ENCODE results near the gene SHOC1.
"Not testable (repeated sequence)": the region's sequence is repeated elsewhere in the genome, so short reads cannot be mapped to it uniquely, and the experiment has no call there.

The SHOC1 gene

DNA sequence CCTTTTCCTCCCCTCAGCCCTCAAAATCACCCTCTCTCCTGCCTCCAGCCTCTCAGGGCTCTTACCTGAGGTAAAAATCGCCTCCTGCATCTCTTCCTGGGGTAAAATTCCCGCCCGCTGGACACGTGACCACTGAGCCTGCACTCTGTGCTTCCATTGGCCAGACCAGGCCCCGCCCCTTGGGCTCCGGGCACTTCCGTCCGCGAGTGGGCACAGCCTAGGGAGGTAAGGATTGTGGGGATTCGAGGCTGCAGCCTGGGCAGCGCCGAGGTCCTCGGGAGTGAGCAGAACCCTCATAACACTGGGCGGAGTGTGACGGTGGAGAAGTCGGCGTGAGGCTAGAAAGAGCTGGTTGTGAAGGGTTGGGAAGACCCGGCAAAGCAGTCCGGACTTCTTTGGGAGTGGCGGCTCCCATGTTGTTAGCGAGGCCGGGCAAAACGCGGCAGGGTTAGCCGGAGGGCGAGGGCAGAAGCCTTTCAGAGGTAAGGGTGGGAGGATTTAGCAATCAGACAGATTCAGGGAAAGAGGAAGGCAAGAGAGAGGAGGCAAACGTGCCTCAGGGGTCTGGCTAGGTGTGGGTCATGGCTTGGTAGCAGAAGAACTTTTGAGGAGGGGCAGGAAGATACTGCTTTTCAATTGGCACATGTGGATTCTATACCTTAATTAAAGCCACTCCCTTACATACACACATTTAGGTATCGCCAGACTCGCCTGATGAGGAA is at the start of gene SHOC1:
Gene SHOC1 (minus strand): TSS at position 103 of the 722 bp plus-strand sequence. CDS start 3,519 bp downstream, outside the sequence.
- DNase-seq, result no peak

GRCh38 chr9:111843971-111844370 is 49.2 kb upstream of the SHOC1 start:
- no peak for DNase-seq

- DNase-seq, result no peak
Measured at GRCh38 chr9:111842313-111842712, 47.6 kb upstream of the SHOC1 start.

- DNase-seq, result no peak
Measured at GRCh38 chr9:111840442-111840841, 45.7 kb upstream of the SHOC1 start.

GRCh38 chr9:111839987-111840386 is 45.2 kb upstream of the SHOC1 start:
- DNase-seq, result no peak

DNA sequence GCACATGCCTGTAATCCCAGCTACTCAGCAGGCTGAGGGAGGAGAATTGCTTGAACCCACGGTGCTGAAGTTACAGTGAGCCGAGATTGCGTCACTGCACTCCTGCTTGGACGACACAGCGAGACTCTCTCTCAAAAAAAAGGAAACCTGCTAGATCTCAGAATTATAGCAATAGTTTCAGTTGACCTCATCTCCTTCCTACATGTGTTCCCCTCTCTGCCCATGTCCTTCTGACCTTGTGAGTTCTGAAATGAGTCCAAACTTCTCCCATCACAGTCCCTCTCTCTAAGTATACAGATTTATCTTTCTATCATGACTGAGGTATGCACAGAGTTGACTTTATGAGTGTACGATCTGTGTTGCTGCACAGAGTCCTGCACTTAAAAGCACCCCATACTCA is 44.6 kb upstream of the SHOC1 start:
- DNase-seq, result no peak

DNA sequence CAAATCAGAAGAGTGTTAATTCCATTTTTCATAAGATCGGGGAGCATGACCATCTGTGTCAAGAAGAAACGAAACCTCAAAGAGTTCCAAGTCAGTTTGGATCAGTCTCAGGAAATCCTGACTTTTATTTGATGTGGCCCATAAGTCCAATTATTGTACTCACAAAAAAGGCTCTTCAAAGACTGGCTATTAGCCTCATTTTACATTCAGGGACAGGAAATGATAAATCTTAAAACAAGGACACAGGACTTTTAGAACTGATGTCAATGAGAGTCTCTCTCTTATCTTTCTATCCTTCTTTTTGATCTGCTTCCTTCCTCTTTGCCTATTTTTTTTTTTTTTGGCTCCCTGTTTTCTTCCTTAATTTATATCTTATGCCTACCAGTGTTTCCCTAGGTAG is 43.7 kb upstream of the SHOC1 start:
- no peak for DNase-seq

- DNase-seq, result no peak
Measured at GRCh38 chr9:111836311-111836710, 41.6 kb upstream of the SHOC1 start.

- no peak for DNase-seq
Measured at GRCh38 chr9:111833941-111834340, 39.2 kb upstream of the SHOC1 start.

DNA sequence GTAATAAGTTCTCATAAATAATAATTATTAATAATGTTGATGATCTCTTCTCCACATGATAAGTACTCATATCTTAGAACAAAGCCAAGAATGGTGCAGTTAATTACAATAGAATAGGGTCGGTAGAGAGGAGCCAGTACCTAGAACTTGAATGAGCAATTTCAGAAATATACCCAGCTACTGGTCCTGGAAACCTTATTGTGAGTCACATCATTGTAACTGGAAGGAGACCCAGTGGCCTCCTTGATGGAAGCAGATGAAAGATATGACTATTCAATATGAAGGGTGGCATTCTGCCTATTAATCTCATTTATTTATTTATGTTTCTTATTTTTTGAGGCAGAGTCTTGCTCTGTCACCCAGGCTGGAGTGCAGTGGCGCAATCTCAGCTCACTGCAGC is 37.7 kb upstream of the SHOC1 start:
- no peak for DNase-seq

- no peak for DNase-seq
Measured at GRCh38 chr9:111831371-111832108, 36.8 kb upstream of the SHOC1 start.

DNA sequence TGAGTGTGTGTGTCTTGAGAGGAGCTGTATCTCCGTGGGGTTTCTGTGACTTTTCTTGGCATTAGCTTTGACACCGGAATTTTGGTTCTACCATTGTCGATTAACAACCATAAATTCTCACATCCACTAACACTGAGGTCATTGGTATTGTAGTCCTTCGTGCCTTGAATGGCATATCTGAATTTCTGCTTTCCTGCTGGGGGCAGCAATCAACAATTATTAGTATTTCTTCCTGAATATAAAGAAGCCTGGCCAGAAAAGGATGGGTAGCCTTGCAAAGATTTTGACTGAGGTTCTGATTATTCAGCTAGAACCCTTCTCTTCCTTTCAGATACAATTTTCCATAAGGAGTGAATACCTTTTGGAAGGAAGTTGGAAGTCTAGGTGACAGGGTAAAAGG is 33.5 kb upstream of the SHOC1 start:
- no peak for DNase-seq

DNA sequence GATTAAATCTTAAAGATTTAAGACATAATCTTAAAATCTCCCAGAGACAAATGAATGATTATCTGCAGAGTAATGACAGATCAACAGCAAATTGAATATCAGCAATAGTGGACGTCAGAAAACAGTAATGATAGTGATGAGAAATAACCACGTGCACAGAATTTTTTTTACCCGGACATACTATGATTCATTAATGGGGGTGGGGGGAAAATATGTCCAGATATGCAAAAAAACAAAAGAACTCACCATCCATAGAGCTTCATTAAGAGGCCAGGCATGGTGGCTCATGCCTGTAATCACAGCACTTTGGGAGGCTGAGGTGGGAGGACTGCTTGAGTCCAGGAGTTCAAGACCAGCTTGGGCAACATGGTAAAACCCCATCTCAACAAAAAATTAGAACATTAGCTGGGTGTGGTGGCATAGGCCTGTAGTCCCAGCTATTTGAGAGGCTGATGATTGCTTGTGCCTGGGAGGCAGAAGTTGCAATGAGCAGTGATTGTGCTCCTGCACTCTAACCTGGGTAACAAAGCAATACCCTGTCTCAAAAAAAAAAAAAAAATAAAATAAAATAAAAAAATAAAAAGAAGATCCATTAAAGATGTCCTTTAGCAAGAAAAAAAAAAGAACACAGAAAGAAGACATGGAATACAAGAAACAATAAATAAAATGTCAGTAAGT is 30.9 kb upstream of the SHOC1 start:
- DNase-seq, result no peak

GRCh38 chr9:111821006-111821528 is 26.3 kb upstream of the SHOC1 start:
- no peak for DNase-seq

DNA sequence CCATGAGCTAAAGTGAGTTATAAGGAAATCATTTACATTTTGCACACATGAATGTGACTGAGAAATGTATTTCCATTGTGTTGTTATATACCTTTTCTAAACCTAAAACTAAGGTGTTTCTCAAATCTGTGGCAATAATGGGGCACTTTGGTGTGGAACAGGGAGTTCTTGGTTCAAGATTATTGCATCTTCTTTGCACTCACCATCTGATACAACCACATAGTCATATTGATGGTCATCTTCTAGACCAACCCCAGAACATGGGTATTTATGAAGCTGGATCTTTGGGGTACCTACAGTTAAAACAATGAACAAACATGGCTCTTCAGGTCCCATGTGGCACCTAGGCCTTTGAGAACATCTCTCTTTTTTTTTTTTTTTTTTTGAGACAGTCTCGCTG is 24.6 kb upstream of the SHOC1 start:
- DNase-seq, result no peak

DNA sequence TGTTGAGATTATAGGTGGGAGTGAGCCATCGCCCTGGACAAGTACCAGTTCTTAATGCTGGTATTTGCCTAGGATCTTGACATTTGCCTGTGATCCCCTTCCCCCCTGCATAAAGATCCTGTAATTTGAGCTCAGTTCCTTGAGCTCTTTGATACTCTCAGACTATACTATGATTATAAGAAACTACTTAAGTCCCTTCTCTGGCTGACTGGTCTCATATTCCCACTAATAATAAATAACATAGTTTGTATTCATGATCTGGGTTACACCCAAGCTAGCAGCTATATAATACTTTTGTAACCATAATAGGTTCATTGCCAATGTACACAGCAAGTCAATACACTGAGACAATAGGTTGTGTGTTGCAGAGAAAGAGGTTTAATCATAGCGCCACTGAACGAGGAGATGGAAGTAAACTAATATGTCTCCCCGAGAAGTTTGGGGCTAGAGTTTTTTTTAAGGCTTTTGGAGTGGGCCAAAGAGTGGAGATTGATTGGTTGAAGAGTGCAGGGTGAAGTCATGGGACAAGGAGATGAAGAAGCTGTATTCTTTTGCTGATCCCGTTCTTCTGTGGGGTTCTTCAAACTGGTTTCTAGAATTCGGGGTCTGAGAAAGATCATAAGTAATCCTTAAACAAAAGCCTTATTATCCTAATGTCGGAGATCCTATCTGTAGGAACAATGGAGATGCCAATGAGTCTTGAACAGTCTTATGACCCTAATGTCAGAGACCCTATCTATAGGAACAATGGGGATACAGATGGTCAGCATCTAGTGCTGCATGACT is 20.7 kb upstream of the SHOC1 start:
- DNase-seq, result no peak

DNA sequence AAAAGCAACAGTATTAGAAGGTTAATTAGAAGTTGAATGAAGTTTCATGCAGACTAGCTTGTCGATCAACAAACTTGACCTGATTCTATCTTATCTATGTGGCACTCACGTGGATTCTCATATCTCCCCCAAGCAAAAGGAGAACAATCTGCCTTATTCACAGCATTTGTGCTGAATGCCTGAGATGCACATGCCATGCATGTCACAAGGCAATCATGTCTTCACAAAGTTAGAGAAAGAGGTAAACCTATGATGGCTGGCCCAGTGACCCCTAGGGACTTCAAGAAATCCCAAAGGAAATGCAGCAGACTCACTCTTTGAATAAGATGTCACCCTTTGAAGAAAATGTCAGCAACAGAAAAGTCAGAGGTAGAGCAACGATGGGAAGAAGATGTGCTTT is 17.6 kb upstream of the SHOC1 start:
- DNase-seq, result no peak

- no peak for DNase-seq
Measured at GRCh38 chr9:111810908-111811307, 16.2 kb upstream of the SHOC1 start.

- not testable (repeated sequence) for DNase-seq
Measured at GRCh38 chr9:111810415-111810814, 15.7 kb upstream of the SHOC1 start.

DNA sequence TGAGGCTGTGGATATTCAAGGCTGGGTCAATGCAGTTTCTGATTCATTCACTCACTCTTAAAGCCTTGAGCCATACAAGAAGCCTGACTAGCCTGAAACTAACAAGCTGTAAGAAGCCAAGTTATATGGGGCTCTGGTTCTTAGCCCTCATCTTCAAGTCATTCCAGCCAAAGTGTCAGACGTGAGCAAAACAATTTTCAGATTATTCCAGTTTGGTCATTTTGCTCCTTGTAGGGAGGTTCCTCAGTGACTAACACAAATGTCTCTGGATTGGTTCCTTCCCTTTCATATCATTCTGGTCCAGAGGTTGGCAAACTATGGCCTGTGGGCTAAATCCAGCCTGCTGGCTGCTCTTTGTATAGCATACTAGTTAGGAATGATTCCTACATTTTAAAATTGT is 12.5 kb upstream of the SHOC1 start:
- DNase-seq, result no peak

GRCh38 chr9:111806259-111806658 is 11.5 kb upstream of the SHOC1 start:
- no peak for DNase-seq

DNA sequence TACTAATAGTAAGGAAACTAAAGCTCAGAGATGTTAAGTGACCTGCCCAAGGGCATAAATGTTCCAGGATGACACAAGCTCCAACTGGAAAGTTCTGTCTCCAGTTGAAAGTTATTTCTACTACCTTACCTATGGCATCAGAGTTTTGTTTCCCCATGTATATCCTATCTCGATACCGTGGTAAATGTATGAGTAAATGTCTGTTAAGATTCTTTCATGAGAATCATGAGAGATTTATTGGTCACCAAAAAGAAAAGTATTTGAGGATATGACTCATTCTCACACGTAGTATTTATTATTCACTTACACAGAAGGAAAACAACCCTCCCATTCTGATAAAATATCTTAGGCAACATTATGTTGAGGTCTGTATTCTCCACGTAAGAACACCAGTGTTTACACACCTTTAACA is 11.1 kb upstream of the SHOC1 start:
- no peak for DNase-seq

DNA sequence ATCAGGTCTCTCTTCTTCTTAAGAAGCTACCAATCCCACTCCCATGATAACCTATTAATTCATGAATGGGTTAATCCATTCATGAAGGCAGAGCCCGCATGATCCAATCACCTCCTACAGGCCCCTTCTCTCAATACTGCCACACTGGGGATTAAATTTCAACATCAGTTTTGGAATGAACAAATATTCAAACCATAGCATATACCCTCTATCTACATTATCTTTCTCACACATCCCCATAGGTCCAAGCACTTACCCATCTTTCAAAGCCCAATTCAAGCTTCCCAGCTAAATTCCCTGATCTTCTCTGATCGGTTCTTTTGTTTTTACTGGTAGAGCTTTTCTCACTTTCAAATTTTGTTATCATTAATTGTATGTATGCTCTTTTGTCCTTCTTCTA is 10.5 kb upstream of the SHOC1 start:
- DNase-seq, result no peak
